ENCODE data around the gene FAM237A.

Gene FAM237A

DNA sequence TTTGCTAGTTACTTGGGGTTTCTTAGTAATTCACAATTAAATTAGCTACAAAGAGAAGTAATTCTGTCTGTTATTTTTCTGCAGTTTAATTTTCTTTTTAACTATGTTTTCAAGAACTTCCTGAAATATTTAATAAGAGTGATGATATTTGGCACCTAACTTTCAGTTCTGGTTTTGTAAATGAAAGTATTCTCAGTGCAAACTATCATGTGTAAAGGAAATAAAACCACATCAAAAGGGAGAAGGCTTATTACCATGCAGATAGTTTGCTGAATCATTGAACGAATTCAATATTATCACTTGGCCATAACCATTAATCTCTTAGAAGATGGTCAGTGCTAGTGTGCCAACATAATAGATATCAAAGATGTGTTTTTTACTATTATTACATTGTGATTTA is 46.7 kb downstream of the FAM237A start:
- DNase-seq (ENCODE audit: low read depth): no peak

DNA sequence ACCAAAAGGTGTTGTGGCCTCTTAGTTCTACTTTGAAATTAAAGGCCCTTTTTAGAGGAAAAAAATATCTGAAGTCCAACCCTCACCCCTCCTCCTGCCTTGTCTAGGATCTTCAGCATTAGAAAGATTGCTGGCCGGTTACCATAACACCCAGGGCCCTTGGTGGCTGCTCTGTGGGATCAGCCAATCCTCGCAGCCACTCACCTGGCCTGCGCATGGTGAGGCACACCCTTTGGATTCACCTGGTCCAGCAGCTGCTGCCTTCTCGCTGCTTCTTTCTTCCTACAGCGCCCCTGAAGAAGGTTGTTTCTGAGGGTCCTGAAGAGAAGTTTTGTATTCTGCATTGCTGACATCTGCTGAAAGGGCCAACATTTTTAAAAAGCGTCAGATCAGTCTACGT is 50.7 kb downstream of the FAM237A start:
- DNase-seq (ENCODE audit: low read depth): no peak

DNA sequence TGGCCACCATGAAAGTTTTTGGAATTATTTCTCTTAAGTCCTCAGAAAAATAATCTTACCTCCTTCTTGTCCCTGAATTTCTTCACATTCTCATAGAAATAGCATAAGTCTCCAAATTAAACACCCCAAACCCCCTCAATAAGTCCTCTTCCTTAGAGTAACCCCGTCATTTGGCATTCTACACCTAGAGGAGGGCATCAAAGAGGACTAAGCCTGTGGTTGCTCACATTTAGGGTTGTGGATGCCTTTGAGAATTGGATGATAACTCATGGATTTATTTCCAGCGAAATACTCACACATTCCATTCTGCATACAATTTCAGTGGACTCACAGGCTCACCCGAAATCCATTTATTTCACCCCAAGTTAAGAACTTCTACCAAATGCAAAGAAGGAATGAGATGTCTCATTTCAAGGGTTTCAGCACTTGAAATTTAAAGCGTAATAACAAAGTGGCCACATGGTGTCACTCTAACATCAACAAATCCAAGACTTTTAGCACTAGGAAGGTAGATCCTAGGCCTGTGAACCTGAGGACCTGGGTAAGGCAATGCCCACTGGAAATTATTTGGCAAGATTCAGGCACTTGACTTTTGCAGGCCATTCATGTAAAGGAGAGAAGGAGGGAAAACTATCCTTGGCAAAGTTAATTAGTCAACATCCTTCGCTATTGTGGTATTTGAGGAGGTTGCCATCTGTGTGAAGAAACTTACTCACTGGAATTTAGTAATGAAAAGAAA is 51.3 kb downstream of the FAM237A start:
- no peak for DNase-seq (ENCODE audit: low read depth)

GRCh38 chr2:206696910-206697309 is 54.6 kb downstream of the FAM237A start:
- no peak for DNase-seq (ENCODE audit: low read depth)

GRCh38 chr2:206698811-206699210 is 56.5 kb downstream of the FAM237A start:
- no peak for DNase-seq (ENCODE audit: low read depth)

All from stimulated activated CD8-positive, alpha-beta memory T cell treated with anti-CD3 and anti-CD28 coated beads, Interleukin-15, amount 100 ng/mL, for 24 hours (primary cell).